CD4-positive, alpha-beta T cell treated with Interleukin-2 at 100 ng/mL for 4 hours (primary cell): ENCODE measurements around the gene FLNB.

ENCODE experiments used
- DNase-seq: peaks from one replicate; pipeline ENCODE4 v3.0.0-alpha.2; 2020; ENCODE audit warnings: low spot score

The FLNB gene

DNA sequence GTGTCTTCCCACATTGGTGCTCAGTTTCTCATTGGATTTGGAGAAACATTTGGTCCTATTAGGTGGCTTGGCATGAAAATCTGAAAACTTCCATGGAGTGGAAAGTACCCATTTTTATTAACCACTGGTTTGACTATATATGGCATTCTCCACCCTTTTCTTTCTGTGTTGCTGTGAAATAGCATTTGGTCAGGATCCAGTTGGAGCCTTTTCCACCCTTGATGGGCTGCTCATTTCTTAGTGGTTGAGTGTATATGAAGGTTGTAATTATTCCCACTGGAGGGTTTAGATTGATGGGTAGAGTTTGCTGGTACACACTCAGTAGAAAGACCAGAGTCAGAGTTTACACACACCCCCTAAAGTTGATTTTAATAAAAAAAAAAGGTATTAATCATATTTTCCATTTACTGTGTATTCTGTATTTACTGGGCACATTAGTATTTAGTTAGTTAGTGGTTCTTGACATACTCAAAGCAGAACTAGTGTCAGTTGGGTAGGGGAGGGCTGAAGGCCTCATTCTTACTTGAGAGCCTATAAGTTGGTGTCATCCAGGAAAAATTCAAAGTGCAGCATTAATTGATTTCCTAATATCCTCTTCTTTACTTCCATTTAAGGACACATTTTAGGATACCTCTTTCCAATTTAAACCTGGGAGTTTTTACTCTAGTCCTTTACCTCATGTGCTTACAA, 69.5 kb downstream of the FLNB start:
- DNase-seq, result no peak

DNA sequence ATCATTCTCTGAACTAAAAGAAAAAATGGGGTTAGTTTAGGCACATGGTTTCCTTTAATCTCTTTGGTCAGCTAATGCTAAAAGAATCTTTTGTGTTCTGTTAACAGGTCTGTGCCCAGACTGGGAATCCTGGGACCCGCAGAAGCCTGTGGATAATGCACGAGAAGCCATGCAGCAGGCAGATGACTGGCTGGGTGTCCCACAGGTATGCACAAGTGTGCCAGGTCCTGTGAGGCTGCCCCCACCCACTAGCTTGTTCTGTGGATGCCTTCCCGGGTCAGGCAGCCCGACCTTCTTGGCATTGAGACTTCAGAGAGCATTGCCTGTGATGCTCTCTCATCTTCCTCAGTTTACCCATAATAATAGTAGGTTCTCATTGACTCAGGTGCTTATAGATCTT, 70.4 kb downstream of the FLNB start:
- no peak for DNase-seq

DNA sequence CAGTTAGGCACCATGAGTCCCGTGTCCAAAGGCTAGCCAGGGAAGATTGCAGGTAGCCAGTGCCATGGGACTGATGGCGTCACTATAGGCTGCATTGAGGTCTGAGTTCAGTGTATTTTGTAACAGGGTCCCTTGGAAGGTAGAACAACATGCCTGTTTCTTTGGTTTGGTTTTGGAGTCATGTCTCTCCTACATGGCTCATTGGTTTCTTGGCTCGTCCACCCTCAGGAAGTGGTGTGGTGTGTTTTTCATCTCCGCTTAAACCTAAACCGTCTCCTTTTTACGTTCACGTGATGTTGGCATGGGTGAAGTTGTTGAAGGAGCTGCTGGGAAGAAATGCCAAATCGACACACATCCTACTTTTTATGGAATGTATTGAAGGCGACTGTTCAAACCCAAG, 71.6 kb downstream of the FLNB start:
- DNase-seq, result no peak

DNA sequence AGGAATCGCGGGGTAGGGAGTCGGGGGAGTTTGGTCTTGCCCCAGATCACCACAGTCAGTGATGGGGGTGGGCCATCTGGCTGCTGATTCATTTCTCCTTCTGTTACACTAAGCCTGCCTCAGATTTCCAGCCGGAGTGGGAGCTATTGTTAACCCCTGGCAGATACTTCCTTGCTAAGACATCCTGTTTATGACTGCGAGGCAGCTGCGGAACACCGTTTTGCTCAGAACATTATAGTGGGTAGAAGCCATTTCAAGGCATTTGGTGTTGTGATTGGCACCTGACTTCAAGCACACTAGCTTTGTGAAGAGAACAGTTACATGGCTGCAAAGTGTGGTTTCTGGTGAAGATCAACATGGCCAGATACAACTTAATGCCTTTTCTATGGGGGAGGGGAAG, 73.8 kb downstream of the FLNB start:
- no peak for DNase-seq

DNA sequence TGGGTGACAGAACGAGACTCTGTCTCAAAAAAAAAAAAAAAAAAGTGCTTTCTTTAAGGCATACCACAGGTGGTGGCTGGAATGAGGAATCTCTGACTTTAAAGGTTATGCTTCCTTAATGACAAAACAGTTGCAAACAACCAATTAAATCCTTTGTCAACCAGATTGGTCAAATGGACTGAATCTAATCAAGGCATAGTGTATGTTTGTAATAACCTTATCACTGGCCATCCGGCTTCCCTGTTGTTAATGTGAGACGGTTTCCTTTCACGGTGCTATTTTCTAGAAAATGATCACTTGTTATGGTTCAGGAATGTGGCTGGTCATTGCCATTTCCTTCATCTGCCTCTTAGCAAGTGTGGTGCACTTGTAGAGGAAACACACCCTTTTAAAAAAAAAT, 75.9 kb downstream of the FLNB start:
- no peak for DNase-seq

DNA sequence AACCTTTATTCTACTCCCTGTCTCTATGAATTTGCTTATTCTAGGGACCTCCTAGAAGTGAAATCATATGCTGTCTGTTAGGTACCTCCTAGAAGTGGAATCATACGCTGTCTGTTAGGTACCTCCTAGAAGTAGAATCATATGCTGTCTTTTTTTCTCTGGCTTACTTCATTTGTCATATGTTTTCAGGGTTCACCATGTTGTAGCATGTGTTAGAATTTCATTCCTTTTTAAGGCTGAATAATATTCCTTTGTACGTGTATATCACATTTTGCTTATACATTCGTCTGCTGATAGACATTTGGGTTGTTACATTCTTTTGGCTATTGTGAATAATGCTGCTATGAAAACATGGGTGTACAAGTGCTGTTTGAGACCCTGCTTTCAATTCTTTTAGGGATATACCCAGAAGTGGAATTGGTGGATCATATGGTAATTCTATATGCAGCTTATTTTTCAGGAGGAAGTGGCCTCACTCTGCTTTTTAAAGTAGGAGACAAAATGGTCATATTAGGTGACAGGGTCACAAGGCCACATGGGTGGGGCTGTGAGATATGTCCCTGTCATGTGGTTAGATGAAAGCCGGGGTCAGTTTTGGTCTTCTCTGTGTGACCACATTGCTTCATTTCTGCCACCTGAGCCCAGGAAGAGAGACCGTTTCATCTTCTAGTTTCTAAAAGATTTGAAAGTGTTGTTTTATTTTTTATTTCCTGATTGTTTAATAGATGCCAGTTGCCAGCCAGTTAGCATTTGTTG, 76.7 kb downstream of the FLNB start:
- DNase-seq, result no peak

DNA sequence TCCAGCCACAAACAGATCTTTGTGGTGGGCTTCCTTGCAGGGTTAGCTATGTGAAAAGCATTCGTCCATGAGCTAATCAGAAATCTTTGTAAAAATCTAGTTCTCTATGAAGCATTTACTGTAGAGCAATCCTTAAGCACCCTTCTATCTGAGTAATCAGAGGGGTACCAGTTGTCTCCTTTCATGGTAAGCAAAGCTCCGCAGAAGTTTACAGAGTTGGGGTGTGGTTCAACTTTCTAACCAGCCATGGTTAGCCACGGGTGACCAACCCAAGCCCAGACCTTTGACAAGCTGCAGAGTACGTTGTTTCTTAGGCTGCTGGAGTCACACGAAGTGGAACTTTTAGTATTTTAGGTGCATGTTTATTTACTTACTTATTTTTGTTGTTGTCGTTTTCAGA, 77.4 kb downstream of the FLNB start:
- DNase-seq, result no peak

DNA sequence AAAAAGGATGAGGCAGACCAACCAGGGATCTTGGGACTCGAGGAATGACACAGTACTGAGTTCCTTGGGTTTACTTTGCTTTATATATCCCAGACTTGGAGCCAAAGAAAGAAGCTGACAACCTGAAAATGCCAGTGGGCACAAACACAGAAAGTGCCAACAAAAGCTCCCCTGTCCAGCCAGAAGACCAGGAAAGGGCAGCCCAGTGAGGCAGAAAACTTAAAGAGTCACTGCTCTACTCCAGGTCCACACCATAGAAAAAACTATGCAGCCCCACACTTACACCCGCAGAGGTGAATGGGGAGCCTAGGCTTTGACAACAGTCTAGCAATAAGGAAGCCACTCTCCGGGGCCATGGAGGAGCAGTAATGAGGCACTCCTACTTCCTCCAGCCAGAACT, 80.3 kb downstream of the FLNB start:
- DNase-seq, result no peak

DNA sequence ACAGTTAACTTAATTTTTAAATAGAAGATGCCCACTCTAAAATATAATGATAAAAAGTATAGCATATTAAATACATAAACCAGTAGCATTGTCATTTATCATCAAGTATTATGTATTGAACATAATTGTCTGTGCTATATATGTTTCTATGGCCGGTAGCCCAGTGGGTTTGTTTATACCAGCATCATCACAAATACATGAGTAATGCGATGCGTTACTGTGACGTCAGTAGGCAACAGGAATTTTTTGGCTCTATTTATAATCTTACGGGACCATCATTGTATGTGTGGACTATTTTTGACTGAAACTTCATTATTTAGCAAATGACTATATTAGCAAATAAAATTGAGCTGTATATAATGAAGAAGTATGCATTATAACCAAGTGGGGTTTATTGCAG, 82.1 kb downstream of the FLNB start:
- no peak for DNase-seq

DNA sequence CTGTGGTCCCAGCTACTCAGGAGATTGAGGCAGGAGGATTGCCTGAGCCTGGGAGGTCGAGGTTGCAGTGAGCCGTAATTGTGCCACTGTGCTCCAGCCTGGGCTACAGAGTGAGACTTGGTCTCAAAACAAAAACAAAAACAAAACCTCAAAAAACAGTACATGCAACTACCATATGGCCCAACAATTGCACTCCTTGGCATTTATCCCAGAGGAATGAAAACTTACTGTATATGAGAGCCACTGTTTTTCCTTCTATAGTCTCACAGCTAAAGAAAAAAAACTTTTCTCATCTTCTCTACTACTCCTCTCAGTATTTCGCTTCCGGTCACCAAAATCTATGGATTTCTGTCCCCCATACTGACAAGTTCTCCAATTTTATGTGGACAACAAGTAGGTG, 84.3 kb downstream of the FLNB start:
- no peak for DNase-seq

DNA sequence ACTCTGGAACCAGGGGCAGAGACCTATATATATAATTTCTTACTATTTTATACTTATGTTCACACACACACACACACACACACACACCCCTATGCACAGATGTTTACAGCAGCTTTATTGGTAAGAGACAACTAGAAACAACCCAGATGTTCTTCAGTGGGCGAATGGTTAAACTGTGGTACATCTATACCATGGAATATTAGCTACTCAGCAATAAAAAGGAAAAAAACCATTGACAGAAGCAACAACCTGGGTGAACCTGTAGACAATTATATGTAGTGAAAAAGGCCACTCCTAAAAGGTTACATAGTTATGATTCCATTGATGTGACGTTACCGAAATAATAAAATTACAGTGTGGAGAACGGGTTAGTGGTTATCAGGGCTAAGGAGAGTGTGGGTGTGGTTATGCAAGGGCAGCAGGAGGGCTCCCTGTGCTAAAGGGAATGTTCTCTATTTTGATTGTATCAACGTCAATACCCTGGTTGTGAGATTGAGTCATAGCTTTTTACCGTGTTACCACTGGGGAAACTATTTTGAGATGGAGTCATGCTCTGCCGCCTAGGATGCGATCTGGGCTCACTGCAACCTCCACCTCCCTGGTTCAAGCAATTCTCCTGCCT, 85.5 kb downstream of the FLNB start:
- DNase-seq, result no peak

DNA sequence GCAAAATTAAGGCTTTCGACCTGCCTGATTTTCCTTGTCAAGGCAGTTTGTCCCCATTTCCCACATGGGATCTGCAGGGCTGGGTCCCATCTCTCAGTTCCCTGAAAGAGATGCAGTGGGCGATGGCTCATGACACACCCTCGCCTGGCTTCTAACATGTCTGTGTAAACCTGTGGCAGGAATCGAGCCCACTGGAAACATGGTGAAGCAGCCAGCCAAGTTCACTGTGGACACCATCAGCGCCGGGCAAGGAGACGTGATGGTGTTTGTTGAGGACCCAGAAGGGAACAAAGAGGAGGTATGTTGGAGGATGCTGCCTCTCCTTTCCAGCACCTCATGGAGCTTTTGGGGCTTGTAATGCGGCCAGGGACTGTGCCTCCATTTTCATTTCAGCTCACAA, 86.4 kb downstream of the FLNB start:
- DNase-seq, result no peak

DNA sequence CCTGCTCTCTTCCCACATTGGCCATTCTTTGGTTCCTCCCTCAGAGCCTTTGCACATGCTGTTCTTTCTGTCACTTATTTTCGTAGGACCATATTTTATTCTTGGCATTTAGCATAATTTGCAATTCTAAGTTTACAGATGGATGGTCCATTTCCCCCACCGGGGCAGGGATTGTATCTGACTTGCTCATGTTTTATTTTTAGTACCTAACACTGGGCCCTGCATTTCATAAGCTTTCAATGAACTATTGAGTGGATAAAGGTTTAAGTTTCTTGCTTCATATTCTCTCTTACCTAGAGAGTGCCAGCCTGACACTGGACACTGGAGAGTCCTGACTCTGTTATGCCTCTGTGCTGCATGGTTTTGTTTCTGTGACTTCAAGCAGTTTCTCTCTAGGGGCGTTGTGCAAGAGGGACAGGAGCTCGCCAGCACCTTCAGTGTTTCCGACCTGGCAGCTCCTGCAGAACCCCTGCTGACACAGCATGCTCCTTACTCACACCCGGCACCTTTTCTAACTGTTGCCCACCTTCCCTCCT, 87.4 kb downstream of the FLNB start:
- DNase-seq, result no peak

DNA sequence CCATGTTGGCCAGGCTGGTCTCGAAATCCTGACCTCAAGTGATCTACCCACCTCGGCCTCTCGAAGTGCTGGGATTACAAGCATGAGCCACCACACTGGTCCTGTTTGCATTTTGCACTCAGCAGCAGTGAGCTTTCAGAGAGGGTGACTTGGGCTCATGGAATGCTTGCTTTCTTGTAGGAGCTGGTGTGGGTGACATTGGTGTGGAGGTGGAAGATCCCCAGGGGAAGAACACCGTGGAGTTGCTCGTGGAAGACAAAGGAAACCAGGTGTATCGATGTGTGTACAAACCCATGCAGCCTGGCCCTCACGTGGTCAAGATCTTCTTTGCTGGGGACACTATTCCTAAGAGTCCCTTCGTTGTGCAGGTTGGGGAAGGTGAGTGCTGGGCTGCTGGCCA, 90.3 kb downstream of the FLNB start:
- no peak for DNase-seq

DNA sequence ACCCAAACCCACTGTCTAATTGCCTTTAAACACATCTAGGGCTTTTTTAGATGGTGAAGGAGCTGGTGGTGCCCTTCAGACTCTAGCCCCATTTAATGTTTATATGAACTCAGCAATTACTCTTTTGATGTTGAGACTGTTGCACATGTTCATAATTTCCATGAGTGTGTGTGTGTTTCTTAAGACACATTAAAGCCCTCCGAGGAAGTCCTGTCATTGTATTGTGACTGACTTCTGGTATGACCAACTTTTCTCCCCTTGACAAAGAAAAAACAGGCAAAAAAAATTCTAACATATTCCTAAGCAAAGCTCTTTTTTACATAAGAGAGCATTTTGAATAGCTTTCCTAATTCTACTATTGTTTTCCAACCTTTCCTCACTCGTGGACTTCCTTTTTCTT, 91.6 kb downstream of the FLNB start:
- no peak for DNase-seq

DNA sequence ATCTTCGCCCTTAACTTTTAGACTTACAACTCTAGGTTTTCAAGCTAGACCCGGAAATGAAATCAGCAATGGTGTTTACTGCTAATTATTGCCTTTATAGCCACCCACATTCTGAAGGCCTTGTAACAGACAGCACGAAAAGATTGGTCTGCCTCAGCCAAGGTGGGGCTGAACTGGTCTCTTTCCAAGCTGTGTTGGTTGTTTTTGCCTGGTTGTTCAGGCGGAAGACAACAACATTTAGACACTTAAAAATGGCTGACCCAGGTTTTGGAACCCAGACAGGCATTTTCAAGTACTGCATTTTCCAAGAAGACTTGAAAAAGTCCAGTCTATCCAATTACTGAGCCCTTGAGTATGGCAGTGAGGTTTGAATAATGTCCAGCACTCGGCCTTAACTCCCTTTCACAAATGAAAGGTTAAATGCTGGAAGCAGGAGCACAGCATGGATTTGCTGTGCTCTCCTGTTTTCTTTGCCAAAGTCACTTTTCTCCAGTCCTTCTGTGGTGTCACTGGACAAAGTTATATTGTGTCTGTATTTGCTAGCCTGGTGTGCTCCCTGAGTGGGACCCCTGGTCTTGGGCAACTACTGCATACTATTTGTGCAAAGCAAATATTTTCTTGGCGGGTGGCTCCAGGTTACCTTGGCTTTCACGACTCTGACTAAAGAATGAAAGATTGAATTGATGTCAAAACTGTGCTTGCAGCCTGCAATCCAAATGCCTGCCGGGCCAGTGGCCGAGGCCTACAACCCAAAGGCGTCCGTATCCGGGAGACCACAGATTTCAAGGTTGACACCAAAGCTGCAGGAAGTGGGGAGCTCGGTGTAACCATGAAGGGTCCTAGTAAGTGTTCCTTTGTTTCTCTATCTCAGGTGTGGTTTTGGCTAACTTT, 93.5 kb downstream of the FLNB start:
- DNase-seq, result no peak

DNA sequence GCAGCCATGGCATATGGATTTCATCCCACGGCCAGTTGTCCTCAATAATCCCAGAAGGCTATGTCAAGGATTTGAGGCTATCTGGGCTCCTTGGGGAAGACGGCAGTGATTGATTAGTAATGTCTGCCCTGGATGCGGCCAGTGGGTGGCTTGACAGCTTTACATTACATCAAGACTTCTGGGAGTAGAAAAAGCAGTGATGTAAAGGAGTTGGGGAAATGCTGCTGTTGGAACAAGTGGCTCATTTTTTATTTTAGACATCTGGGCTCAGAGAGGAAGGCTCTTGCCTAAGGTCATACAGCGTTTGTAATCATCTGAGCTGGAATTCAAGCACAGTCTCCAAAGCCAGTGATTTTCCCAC, 94.1 kb downstream of the FLNB start:
- DNase-seq, result no peak

DNA sequence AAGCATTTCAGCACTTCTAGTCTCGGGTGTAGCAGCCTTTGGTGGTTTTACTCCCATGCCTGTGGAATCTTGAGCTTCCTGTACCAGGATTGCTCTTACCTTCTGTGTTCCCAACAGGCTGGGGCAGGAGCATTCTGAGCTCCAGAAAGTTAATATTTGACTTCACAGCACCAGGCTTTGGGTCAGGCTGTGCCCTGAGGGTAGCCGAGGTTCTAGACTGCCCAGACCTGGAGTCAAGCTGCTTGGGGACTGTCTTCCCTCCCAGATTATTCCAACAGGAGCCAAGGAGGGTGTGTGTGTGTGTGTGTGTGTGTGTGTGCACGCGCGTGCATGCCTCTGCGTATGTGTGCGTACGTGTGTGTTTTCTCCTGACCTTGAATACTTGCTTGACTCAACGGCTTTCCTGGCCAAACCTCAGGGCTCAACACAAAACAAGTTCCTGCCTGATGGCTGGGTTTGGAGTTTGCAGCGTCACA, 94.8 kb downstream of the FLNB start:
- no peak for DNase-seq

DNA sequence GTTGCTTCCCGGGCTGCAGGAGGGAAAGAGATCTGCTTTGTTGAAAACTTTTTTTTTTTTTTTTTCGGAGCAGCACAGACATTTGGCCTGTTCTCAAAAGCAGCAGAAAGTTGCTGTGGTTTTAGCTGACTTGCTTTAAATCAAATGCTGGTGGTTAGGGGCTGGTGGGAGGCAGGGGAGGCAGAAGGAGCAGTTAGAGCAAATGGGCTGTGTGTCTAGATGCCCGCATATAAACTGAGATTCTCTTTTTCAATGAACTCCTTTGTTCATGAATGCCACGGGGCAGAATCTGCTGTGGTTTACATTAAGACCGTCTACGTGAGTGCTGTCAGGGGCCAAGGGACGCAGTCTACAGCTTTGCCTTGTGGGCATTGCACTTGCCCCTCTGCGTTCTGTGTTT, 95.9 kb downstream of the FLNB start:
- no peak for DNase-seq

DNA sequence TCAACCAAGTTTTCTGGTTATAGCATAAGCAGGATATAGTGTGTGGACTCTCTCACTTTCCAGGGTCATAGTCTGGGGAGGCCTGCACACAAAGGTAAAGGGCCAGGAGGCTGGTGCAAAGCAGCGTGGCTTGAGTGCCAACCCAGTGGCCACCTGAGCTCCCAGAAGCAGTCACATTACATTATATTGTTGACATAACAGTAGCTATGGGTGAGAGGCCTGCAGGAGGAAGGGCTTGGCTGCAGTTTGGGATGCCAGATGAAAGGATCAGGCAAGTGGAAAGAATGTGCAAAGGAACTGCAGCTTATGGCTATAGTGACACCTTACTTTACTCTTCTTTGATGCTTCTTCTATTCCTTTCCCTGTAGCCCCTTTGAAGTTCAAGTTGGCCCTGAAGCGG, 96.5 kb downstream of the FLNB start:
- no peak for DNase-seq

DNA sequence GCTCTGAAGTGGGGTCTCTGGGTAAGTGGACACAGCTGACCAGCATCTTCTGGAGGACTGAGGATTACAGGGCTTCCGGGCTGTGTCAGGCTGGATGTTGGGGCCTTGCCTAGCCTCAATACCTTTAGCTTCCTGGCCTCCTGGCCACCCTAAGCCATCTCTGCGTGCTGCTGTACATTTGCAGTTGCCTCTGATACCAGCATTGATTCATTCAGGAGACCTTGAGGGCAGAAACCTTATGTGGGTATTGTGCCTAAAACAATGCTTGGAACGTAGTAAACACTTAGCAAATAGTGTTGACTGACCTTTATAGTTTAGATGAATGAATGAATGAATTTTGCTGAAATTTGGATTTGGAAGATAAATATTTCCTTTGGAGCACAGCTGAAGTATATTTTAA, 97.0 kb downstream of the FLNB start:
- no peak for DNase-seq

DNA sequence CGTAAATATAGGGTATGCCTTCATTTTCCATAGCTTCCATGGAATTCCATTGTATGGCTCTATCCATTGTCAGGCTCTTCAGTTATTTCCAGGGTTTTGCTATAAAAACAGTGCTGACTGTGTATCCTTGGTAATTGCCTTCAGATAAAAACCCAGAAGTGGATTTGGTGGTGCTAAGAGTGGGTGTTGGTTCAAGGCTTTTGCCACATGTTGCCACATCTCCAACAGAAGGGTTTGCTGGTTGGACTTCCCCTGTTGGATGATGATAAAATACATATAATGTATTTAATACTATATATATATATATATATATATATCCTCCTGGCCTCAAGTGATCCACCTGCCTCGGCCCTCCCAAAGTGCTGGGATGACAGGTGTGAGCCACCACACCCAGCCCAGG, 97.8 kb downstream of the FLNB start:
- no peak for DNase-seq
